Endodermal cell (in vitro differentiated cells): ENCODE results near the gene IGSF3. TPM values are rescaled to one million over a fixed set of nuclear protein-coding genes. Genes with fewer than 3 reads are reported as not detected.

Experiments
- DNase-seq: peaks from one replicate; pipeline ENCODE4 v3.0.0-alpha.2; 2017
- H3K27ac ChIP-seq: 2 replicates; pipeline ENCODE4 v1.5.1; 2013; ENCODE audit warnings: mild to moderate bottlenecking, low read depth, low read length, moderate library complexity
- H3K27me3 ChIP-seq: 2 replicates; pipeline ENCODE4 v1.6.1; 2013; ENCODE audit warnings: mild to moderate bottlenecking, low read length, moderate library complexity; ENCODE audit not compliant: insufficient read depth, control insufficient read depth, poor library complexity, severe bottlenecking
- H3K36me3 ChIP-seq: 2 replicates; pipeline ENCODE4 v1.7.0; 2013; ENCODE audit warnings: mild to moderate bottlenecking, low read length, moderate library complexity; ENCODE audit not compliant: control insufficient read depth, insufficient read depth
- H3K4me1 ChIP-seq: one replicate; pipeline ENCODE4 v1.7.0; 2013; ENCODE audit warnings: low read length; ENCODE audit not compliant: control insufficient read depth, insufficient read depth
- H3K4me3 ChIP-seq: 2 replicates; pipeline ENCODE4 v1.5.1; 2013; ENCODE audit warnings: mild to moderate bottlenecking, low read length, moderate library complexity
- H3K9ac ChIP-seq: 2 replicates; pipeline ENCODE4 v1.6.1; 2013; ENCODE audit warnings: mild to moderate bottlenecking, low read length, moderate library complexity; ENCODE audit not compliant: poor library complexity, severe bottlenecking; ENCODE audit errors: extremely low read depth
- H3K9me3 ChIP-seq: 2 replicates; pipeline ENCODE4 v1.6.1; 2013; ENCODE audit warnings: mild to moderate bottlenecking, low read length, moderate library complexity; ENCODE audit not compliant: control insufficient read depth
- H3K27ac Mint-ChIP-seq: 2 replicates; pipeline ENCODE4 v1.8.0; 2020; ENCODE audit warnings: mixed read lengths
- H3K27me3 Mint-ChIP-seq: 2 replicates; pipeline ENCODE4 v1.8.0; 2021; ENCODE audit warnings: mild to moderate bottlenecking, mixed read lengths; ENCODE audit not compliant: insufficient read depth
- H3K36me3 Mint-ChIP-seq: 2 replicates; pipeline ENCODE4 v1.8.0; 2020; ENCODE audit warnings: low read depth, mixed read lengths
- H3K4me1 Mint-ChIP-seq: 2 replicates; pipeline ENCODE4 v1.8.0; 2020; ENCODE audit warnings: mixed read lengths
- H3K4me3 Mint-ChIP-seq: 2 replicates; pipeline ENCODE4 v1.8.0; 2020; ENCODE audit warnings: mild to moderate bottlenecking, moderate library complexity, mixed read lengths
- H3K9me3 Mint-ChIP-seq: 2 replicates; pipeline ENCODE4 v1.8.0; 2020; ENCODE audit warnings: mild to moderate bottlenecking, mixed read lengths
- CTCF ChIP-seq: fragments of 200-600 bp; sonication (generic); conservative IDR thresholded peaks from 2 replicates; pipeline ENCODE4 v1.5.0; 2021; ENCODE audit warnings: antibody characterized with exemption, mild to moderate bottlenecking
- WGBS, 2 experiments: methylation state at CpG; one replicate each; pipeline versions ENCODE4 v1.1.5 to v1.1.7; 2013; ENCODE audit warnings: missing lambda C conversion rate in 2 of 2, mixed read lengths in 1 of 2; ENCODE audit not compliant: insufficient coverage in 1 of 2, insufficient read length in 1 of 2; 5-methylcytosine and 5-hydroxymethylcytosine counted together
- total RNA-seq, 2 donors: library from RNA; stranded (reverse); fragmentation: NEBNext Ultra II Directional in 1 of 2; extraction: Animal tissue kit (Norgen Biotek cat#: 25700) in 1 of 2; gene quantifications; 2 replicates in 1 of 2; 3 replicates in 1 of 2; pipeline ENCODE4 v1.2.1, GENCODE V29; 2021

IGSF3 gene
- total RNA-seq, 2 donors from 2014 or later: 35.0 to 36.7 TPM

GRCh38 chr1:116558140-116558549, 109.4 kb downstream of the IGSF3 start:
- Histone ChIP-seq H3K27me3 (no peaks in the 10 kb centered on the region), H3K4me1 (no peaks in the 10 kb centered on the region), H3K9me3 (no peaks in the 10 kb centered on the region), H3K36me3 (no peaks in the 10 kb centered on the region), H3K9ac (no peak overlapping the region), H3K4me3 (no peak overlapping the region), H3K27ac (no peak overlapping the region)
- TF ChIP-seq CTCF: no peak
- Mint-ChIP-seq H3K27me3 (no peaks in the 10 kb centered on the region), H3K27ac (no peak overlapping the region), H3K9me3 (peaks cover 10% of the 10 kb centered on the region), H3K36me3 (peaks cover 10% of the 10 kb centered on the region), H3K4me3 (no peak overlapping the region), H3K4me1 (peaks cover 16% of the 10 kb centered on the region)
- 95 to 100% methylated on average over 1 to 3 of the region's 4 CpGs for WGBS, 2 experiments
- DNase-seq: no peak

- H3K9me3 Mint-ChIP-seq: peaks cover 3% of the 10 kb centered on the region
- H3K4me1 ChIP-seq: no peaks in the 10 kb centered on the region
- no peaks in the 10 kb centered on the region for H3K36me3 ChIP-seq
- DNase-seq: no peak
- no peak for TF ChIP-seq CTCF
- H3K36me3 Mint-ChIP-seq: peaks cover 2% of the 10 kb centered on the region
- no peak overlapping the region for H3K4me3 Mint-ChIP-seq
- no peaks in the 10 kb centered on the region for H3K27me3 Mint-ChIP-seq
- WGBS, 2 experiments: 89 to 100% methylated on average over 2 to 4 of the region's 4 CpGs
- H3K27me3 ChIP-seq: no peaks in the 10 kb centered on the region
- H3K9me3 ChIP-seq: no peaks in the 10 kb centered on the region
- H3K4me1 Mint-ChIP-seq: peaks cover 16% of the 10 kb centered on the region
- H3K27ac ChIP-seq: no peak overlapping the region
- no peak overlapping the region for H3K27ac Mint-ChIP-seq
- no peak overlapping the region for H3K9ac ChIP-seq
- no peak overlapping the region for H3K4me3 ChIP-seq
Measured at GRCh38 chr1:116557323-116557878, 110.1 kb downstream of the IGSF3 start.

GRCh38 chr1:116556289-116557006, 111.1 kb downstream of the IGSF3 start:
- H3K36me3 Mint-ChIP-seq: no peaks in the 10 kb centered on the region
- peaks cover 16% of the 10 kb centered on the region for H3K4me1 Mint-ChIP-seq
- Histone ChIP-seq H3K4me3 (no peak overlapping the region), H3K9ac (no peak overlapping the region), H3K9me3 (no peaks in the 10 kb centered on the region), H3K27me3 (no peaks in the 10 kb centered on the region), H3K4me1 (no peaks in the 10 kb centered on the region), H3K36me3 (no peaks in the 10 kb centered on the region), H3K27ac (no peak overlapping the region)
- peaks cover 2% of the 10 kb centered on the region for H3K27me3 Mint-ChIP-seq
- WGBS, 2 experiments: 93 to 95% methylated on average over 6 of the region's 6 CpGs
- DNase-seq: no peak
- H3K9me3 Mint-ChIP-seq: no peaks in the 10 kb centered on the region
- H3K27ac Mint-ChIP-seq: no peak overlapping the region
- no peak overlapping the region for H3K4me3 Mint-ChIP-seq
- no peak for TF ChIP-seq CTCF
